Mesendoderm (in vitro differentiated cells): ENCODE data around the gene PARVB.
"Not testable (repeated sequence)": the region's sequence is repeated elsewhere in the genome, so short reads cannot be mapped to it uniquely, and the experiment has no call there.

Experiments
- DNase-seq: peaks from one replicate; pipeline ENCODE4 v3.0.0; 2013
- H2AK5ac ChIP-seq: 2 replicates; pipeline ENCODE4 v1.6.1; 2013; ENCODE audit warnings: low read length, inconsistent platforms
- H2BK120ac ChIP-seq: 2 replicates; pipeline ENCODE4 v1.6.1; 2013; ENCODE audit warnings: low read depth, mild to moderate bottlenecking, low read length, moderate library complexity, mixed read lengths
- H2BK15ac ChIP-seq: replicated peaks from 2 replicates; pipeline ENCODE4 v1.6.1; 2013; ENCODE audit warnings: low read depth, mild to moderate bottlenecking, moderate library complexity
- H2BK5ac ChIP-seq: 2 replicates; pipeline ENCODE4 v1.6.1; 2013; ENCODE audit warnings: low read length, inconsistent platforms
- H3K18ac ChIP-seq: 2 replicates; pipeline ENCODE4 v1.6.1; 2013; ENCODE audit warnings: mild to moderate bottlenecking, low read length, mixed read lengths
- H3K23ac ChIP-seq: one replicate; pipeline ENCODE4 v1.6.1; 2013; ENCODE audit warnings: low read length
- H3K27ac ChIP-seq: 2 replicates; pipeline ENCODE4 v1.5.1; 2013; ENCODE audit warnings: low read depth, mild to moderate bottlenecking, inconsistent platforms, low read length, moderate library complexity
- H3K27me3 ChIP-seq: 2 replicates; pipeline ENCODE4 v1.6.1; 2013; ENCODE audit warnings: low read length, control low read depth, mild to moderate bottlenecking, inconsistent platforms; ENCODE audit not compliant: insufficient read depth, poor library complexity
- H3K36me3 ChIP-seq: 2 replicates; pipeline ENCODE4 v1.6.1; 2013; ENCODE audit warnings: low read length, inconsistent platforms; ENCODE audit not compliant: control insufficient read depth, insufficient read depth
- H3K4ac ChIP-seq: one replicate; pipeline ENCODE4 v1.6.1; 2013; ENCODE audit warnings: low read depth, mild to moderate bottlenecking, low read length, moderate library complexity
- H3K4me1 ChIP-seq: 2 replicates; pipeline ENCODE4 v1.6.1; 2013; ENCODE audit warnings: low read depth, low read length, inconsistent platforms; ENCODE audit not compliant: control insufficient read depth
- H3K4me2 ChIP-seq: 2 replicates; pipeline ENCODE4 v1.6.1; 2013; ENCODE audit warnings: low read length
- H3K4me3 ChIP-seq: 2 replicates; pipeline ENCODE4 v1.5.1; 2013; ENCODE audit warnings: mild to moderate bottlenecking, low read length
- H3K56ac ChIP-seq: one replicate; pipeline ENCODE4 v1.6.1; 2013; ENCODE audit warnings: low read length
- H3K79me1 ChIP-seq: 2 replicates; pipeline ENCODE4 v1.6.1; 2013; ENCODE audit warnings: low read length, inconsistent platforms
- H3K79me2 ChIP-seq: 2 replicates; pipeline ENCODE4 v1.6.1; 2013; ENCODE audit warnings: mild to moderate bottlenecking, low read length; ENCODE audit not compliant: control insufficient read depth, insufficient read depth
- H3K9ac ChIP-seq: 2 replicates; pipeline ENCODE4 v1.6.1; 2013; ENCODE audit warnings: low read length, inconsistent platforms
- H4K5ac ChIP-seq: one replicate; pipeline ENCODE4 v1.6.1; 2013; ENCODE audit warnings: low read length
- H4K8ac ChIP-seq: one replicate; pipeline ENCODE4 v1.6.1; 2013; ENCODE audit warnings: low read depth, mild to moderate bottlenecking, control low read depth, low read length, moderate library complexity
- WGBS: extraction: QIAGEN DNeasy Blood & Tissue Kit; methylation state at CpG from one replicate; pipeline ENCODE4 v1.1.7; 2013; ENCODE audit warnings: low lambda C conversion rate, missing lambda C conversion rate; ENCODE audit not compliant: insufficient coverage; ENCODE audit errors: extremely low coverage; 5-methylcytosine and 5-hydroxymethylcytosine counted together

Gene PARVB

DNA sequence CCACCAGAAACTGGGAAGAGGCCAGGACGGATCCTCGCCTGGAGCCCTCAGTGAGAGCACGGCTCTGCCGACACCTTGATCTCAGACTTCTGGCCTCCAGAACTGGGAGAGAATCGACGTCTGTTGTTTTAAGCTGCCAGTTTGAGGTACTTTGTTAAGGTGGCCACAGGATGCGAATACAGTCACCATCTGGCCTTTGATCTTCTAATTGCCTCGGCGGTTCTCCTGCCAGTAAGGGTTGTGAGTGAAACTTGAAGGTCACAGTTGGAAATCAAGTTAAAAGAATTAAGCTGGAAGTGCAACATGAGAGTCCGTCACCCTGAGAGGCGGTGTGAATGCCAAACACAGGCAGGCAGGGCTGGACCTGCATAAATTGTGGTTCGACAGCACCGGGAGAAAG, 27.9 kb downstream of the PARVB start:
- Histone ChIP-seq H2BK120ac (no peak overlapping the region), H2BK5ac (no peak overlapping the region), H3K4me3 (no peak overlapping the region), H3K23ac (no peak overlapping the region), H3K18ac (no peak overlapping the region), H3K9ac (no peak overlapping the region), H4K8ac (no peak overlapping the region), H2BK15ac (no peak overlapping the region), H3K56ac (peak overlapping the region; percentile 15), H3K27ac (peak overlapping the region; percentile 6), H3K27me3 (no peaks in the 10 kb centered on the region), H3K79me1 (no peaks in the 10 kb centered on the region), H3K79me2 (no peaks in the 10 kb centered on the region), H4K5ac (no peak overlapping the region), H3K4me2 (no peak overlapping the region), H3K4ac (no peak overlapping the region), H3K4me1 (peaks cover 18% of the 10 kb centered on the region), H2AK5ac (no peak overlapping the region), H3K36me3 (no peaks in the 10 kb centered on the region)
- no CpG with 5 or more reads among the region's 13 CpGs for WGBS
- DNase-seq: peak; percentile 59

DNA sequence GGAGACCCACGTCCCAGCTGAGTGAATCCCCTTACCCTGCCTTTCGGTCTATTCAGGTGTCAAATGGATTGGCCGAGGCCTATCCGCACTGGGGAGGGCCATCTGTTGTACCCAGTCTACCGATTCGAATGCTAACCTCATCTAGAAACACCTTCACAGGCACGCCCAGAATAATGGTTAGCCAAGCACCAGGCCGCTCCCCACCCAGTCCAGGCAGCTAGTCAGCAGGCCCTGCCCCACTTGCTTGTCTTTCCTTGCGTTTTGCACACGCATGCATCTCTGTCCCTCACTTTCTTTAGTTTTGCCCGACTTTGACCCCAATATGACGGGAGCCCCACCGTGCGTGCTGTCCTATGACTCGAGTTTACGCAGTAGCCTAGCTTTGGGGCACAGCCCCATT, 31.7 kb downstream of the PARVB start:
- no peak for DNase-seq
- H3K4me1 ChIP-seq: peaks cover 9% of the 10 kb centered on the region
- no peak overlapping the region for H3K56ac ChIP-seq
- H3K18ac ChIP-seq: no peak overlapping the region
- H3K4me2 ChIP-seq: no peak overlapping the region
- H2BK15ac ChIP-seq: no peak overlapping the region
- no peak overlapping the region for H3K23ac ChIP-seq
- H3K27me3 ChIP-seq: no peaks in the 10 kb centered on the region
- H3K4me3 ChIP-seq: no peak overlapping the region
- H2BK5ac ChIP-seq: no peak overlapping the region
- H3K27ac ChIP-seq: no peak overlapping the region
- no CpG with 5 or more reads among the region's 16 CpGs for WGBS
- H2AK5ac ChIP-seq: no peak overlapping the region
- H4K8ac ChIP-seq: no peak overlapping the region
- no peak overlapping the region for H3K4ac ChIP-seq
- H3K79me1 ChIP-seq: no peaks in the 10 kb centered on the region
- H3K36me3 ChIP-seq: no peaks in the 10 kb centered on the region
- no peak overlapping the region for H3K9ac ChIP-seq
- H3K79me2 ChIP-seq: no peaks in the 10 kb centered on the region
- H4K5ac ChIP-seq: no peak overlapping the region
- H2BK120ac ChIP-seq: no peak overlapping the region

DNA sequence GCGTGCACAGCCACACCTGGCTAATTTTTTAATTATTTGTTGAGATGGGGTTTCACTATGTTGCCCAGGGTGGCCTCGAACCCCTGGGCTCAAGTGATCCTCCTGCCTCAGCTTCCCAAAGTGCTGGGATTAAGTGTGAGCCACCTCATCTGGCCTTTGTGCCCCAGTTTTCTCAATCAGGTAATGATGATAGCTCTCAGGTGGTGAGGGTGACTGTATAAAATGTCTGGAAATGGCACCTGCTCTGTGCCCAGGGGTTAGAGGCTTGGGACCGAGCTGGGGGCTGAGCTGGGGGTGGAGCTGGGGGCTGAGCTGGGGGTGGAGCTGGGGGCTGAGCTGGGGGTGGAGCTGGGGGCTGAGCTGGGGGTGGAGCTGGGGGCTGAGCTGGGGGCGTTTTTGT, 32.5 kb downstream of the PARVB start:
- not testable (repeated sequence) for H3K4me2 ChIP-seq, DNase-seq, H3K79me1 ChIP-seq, H2AK5ac ChIP-seq, H3K23ac ChIP-seq, H2BK120ac ChIP-seq, H2BK15ac ChIP-seq, H3K4ac ChIP-seq, H3K79me2 ChIP-seq, H2BK5ac ChIP-seq, H3K18ac ChIP-seq, H3K4me1 ChIP-seq, H3K27me3 ChIP-seq, H3K27ac ChIP-seq, H3K36me3 ChIP-seq, H3K56ac ChIP-seq, H3K4me3 ChIP-seq, H3K9ac ChIP-seq, H4K8ac ChIP-seq, H4K5ac ChIP-seq
- no CpG with 5 or more reads among the region's 4 CpGs for WGBS

DNA sequence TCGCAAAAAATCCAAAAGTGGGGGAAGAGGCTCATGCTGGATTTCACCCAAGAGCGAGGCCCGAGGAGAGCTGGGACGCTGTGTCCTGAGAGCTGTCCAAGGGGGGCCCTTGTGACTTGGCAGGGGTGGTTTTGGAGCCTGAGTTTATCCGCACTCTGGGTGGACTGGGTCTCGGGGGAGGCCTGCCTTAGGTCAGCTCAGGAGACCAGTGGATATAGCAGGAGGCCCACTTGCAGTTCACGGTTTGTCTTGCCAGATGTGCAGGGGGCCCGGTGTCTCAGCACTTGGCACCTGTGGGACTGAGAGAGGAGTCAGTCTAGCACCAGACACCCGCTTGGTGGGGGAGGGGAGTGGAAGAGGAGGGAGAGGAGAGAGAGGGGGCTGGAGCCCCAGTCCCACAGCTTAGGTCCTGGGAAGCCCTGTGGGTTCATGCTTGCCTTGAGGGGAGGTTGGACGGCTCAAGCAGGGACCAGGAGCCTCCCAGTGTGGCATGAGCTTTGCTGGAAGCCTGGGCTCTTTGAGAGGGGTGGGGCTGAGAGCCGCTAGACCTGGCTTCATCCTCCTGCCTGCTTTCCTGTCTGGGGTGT, 33.4 kb downstream of the PARVB start:
- H3K56ac ChIP-seq: no peak overlapping the region
- no peaks in the 10 kb centered on the region for H3K36me3 ChIP-seq
- H2AK5ac ChIP-seq: no peak overlapping the region
- no peaks in the 10 kb centered on the region for H3K79me2 ChIP-seq
- no peak overlapping the region for H3K4ac ChIP-seq
- no peak overlapping the region for H2BK120ac ChIP-seq
- H3K27ac ChIP-seq: no peak overlapping the region
- H2BK5ac ChIP-seq: no peak overlapping the region
- no peak overlapping the region for H2BK15ac ChIP-seq
- H3K23ac ChIP-seq: no peak overlapping the region
- H3K4me3 ChIP-seq: no peak overlapping the region
- H4K8ac ChIP-seq: no peak overlapping the region
- H3K27me3 ChIP-seq: no peaks in the 10 kb centered on the region
- no peak for DNase-seq
- no peaks in the 10 kb centered on the region for H3K79me1 ChIP-seq
- no peak overlapping the region for H3K18ac ChIP-seq
- H3K4me2 ChIP-seq: no peak overlapping the region
- no peak overlapping the region for H4K5ac ChIP-seq
- H3K4me1 ChIP-seq: no peaks in the 10 kb centered on the region
- WGBS: no CpG with 5 or more reads among the region's 11 CpGs
- no peak overlapping the region for H3K9ac ChIP-seq

DNA sequence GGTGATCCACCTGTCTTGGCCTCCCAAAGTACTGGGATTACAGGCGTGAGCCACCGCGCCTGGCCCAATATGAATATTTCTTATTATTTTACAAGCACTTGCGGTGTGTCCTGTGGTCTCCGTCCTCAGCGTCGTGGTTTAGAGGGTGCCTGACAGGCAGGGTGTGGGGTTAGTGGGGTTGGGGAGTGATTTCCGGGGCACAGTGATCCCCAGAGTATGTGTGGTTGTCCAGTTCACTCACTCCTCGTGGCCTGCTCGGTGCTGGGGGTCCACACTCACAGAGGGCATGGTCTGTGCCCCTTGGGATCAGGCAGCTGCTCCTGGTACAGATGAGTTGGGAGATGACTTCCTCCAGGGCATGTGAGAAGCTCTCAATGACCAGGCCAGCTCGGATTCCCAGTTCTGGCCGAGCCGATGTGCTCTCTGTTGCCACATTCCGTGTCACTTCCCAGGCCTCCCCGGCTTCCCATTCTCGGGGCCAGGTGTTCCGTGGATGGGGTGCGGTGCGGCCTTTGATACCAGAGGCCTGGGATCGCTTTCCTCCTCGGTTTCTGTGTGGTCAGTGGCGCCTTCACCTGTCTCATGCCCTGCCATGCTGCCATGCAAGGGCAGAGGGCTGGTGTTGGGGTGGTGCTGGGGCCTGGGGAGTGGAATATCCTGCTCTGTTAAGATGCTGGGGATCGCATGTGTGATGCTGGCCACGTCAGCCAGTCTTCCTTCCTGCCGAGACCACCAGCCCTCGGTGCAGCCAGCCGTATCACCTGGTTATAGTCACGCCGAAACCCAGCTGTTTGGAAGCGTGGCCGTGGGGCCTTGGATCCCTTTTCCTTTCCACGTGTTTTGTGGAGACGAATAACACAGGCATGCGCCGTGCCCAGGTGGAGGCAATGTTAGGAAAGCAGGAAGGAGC, 39.6 kb downstream of the PARVB start:
- Histone ChIP-seq H2AK5ac (no peak overlapping the region), H2BK15ac (no peak overlapping the region), H4K5ac (no peak overlapping the region), H3K4me3 (no peak overlapping the region), H3K9ac (no peak overlapping the region), H4K8ac (no peak overlapping the region), H3K4ac (no peak overlapping the region), H3K4me1 (no peaks in the 10 kb centered on the region), H3K79me1 (no peaks in the 10 kb centered on the region), H3K23ac (no peak overlapping the region), H3K27ac (no peak overlapping the region), H2BK5ac (no peak overlapping the region), H3K27me3 (no peaks in the 10 kb centered on the region), H3K4me2 (no peak overlapping the region), H3K56ac (no peak overlapping the region), H3K36me3 (no peaks in the 10 kb centered on the region), H2BK120ac (no peak overlapping the region), H3K18ac (no peak overlapping the region), H3K79me2 (no peaks in the 10 kb centered on the region)
- no CpG with 5 or more reads among the region's 35 CpGs for WGBS
- DNase-seq: no peak
